ENCODE data around the gene MAP1B.

Gene MAP1B

GRCh38 chr5:72134226-72134899 is 27.1 kb downstream of the MAP1B start:
- DNase-seq, result no peak

- DNase-seq, result no peak
These were observed 30.6 kb downstream of the MAP1B start for GRCh38 chr5:72137826-72138409.

GRCh38 chr5:72138943-72139521 is 31.8 kb downstream of the MAP1B start:
- DNase-seq, result no peak

GRCh38 chr5:72140711-72141110 is 33.4 kb downstream of the MAP1B start:
- DNase-seq, result no peak

- DNase-seq, result no peak
These were observed 34.4 kb downstream of the MAP1B start for GRCh38 chr5:72141440-72142355.

GRCh38 chr5:72144762-72145161 is 37.5 kb downstream of the MAP1B start:
- no peak for DNase-seq

GRCh38 chr5:72145348-72145747 is 38.1 kb downstream of the MAP1B start:
- no peak for DNase-seq

GRCh38 chr5:72146056-72146455 is 38.8 kb downstream of the MAP1B start:
- no peak for DNase-seq

GRCh38 chr5:72147569-72147968 is 40.3 kb downstream of the MAP1B start:
- DNase-seq, result no peak

- DNase-seq, result no peak
These were observed 42.5 kb downstream of the MAP1B start for GRCh38 chr5:72149742-72150141.

GRCh38 chr5:72151169-72151568 is 43.9 kb downstream of the MAP1B start:
- no peak for DNase-seq

- no peak for DNase-seq
These were observed 44.4 kb downstream of the MAP1B start for GRCh38 chr5:72151646-72152045.

- DNase-seq, result no peak
These were observed 45.3 kb downstream of the MAP1B start for GRCh38 chr5:72152545-72152944.

- DNase-seq, result no peak
These were observed 46.3 kb downstream of the MAP1B start for GRCh38 chr5:72153551-72153950.

- no peak for DNase-seq
These were observed 46.9 kb downstream of the MAP1B start for GRCh38 chr5:72154076-72154756.

GRCh38 chr5:72156946-72157624 is 49.8 kb downstream of the MAP1B start:
- no peak for DNase-seq

GRCh38 chr5:72157625-72157962 is 50.3 kb downstream of the MAP1B start:
- no peak for DNase-seq

GRCh38 chr5:72159501-72159911 is 52.2 kb downstream of the MAP1B start:
- no peak for DNase-seq

GRCh38 chr5:72160329-72160728 is 53.1 kb downstream of the MAP1B start:
- no peak for DNase-seq

- DNase-seq, result no peak
These were observed 53.7 kb downstream of the MAP1B start for GRCh38 chr5:72160959-72161358.

- no peak for DNase-seq
These were observed 54.7 kb downstream of the MAP1B start for GRCh38 chr5:72161951-72162350.

- no peak for DNase-seq
These were observed 56.2 kb downstream of the MAP1B start for GRCh38 chr5:72163349-72163983.
